SK-N-SH (cell line): ENCODE data around the gene ZCCHC17. TPM values are rescaled to one million over a fixed set of nuclear protein-coding genes. Genes with fewer than 3 reads are reported as not detected.
A peak's percentile ranks its signal among the peaks of the same experiment; 100 is the strongest.

Experiments
- CTCF ChIA-PET: fragments of 300-600, 350-600 bp; formaldehyde crosslinking; extraction: SDS; loops from one replicate; lab custom pipeline; 2021; lab: Yijun Ruan, JAX
- POLR2A ChIA-PET: fragments of 350-600 bp; sonication (Branson Sonifier 250); formaldehyde crosslinking; extraction: SDS; loops from one replicate; lab custom pipeline; 2020; ENCODE audit warnings: antibody characterized with exemption, inconsistent platforms; lab: Yijun Ruan, JAX
- DNase-seq: peaks from one replicate; pipeline ENCODE4 v3.0.0; 2012
- H2AFZ ChIP-seq: fragments of 200-600 bp; sonication (generic); 2 replicates; pipeline ENCODE4 v1.8.1; 2016; ENCODE audit warnings: antibody characterized with exemption, mild to moderate bottlenecking, low read depth
- H3F3A ChIP-seq: fragments of 200-600 bp; sonication (generic); replicated peaks from 2 replicates; pipeline ENCODE3; 2016; ENCODE audit warnings: antibody characterized with exemption, mild to moderate bottlenecking; ENCODE audit not compliant: insufficient read depth
- H3K27ac ChIP-seq, 2 experiments: fragments of 200-500 bp in 1 of 2; fragments of 200-600 bp in 1 of 2; sonication (Bioruptor generic) in 1 of 2; sonication (generic), shearing (Covaris generic) in 1 of 2; 2 replicates each; pipeline versions ENCODE4 v1.5.1 to v1.6.1; 2014 to 2016; ENCODE audit warnings: low read depth in 2 of 2, inconsistent platforms in 1 of 2, low read length in 1 of 2, mild to moderate bottlenecking in 1 of 2, mixed read lengths in 1 of 2
- H3K27me3 ChIP-seq: fragments of 200-600 bp; sonication (generic), shearing (Covaris generic); 2 replicates; pipeline ENCODE4 v1.6.1; 2016; ENCODE audit warnings: mixed run types; ENCODE audit not compliant: insufficient read depth
- H3K36me3 ChIP-seq, 2 experiments: fragments of 200-500 bp in 1 of 2; fragments of 200-600 bp in 1 of 2; sonication (Bioruptor generic) in 1 of 2; sonication (generic) in 1 of 2; replicated peaks in 1 of 2; 2 replicates each; pipeline versions ENCODE3 to v1.5.1; 2014 to 2016; ENCODE audit warnings: low read length in 1 of 2, mild to moderate bottlenecking in 1 of 2; ENCODE audit not compliant: insufficient read depth in 2 of 2, control insufficient read depth in 1 of 2
- H3K4me1 ChIP-seq, 2 experiments: fragments of 200-500 bp in 1 of 2; fragments of 200-600 bp in 1 of 2; sonication (Bioruptor generic) in 1 of 2; sonication (generic), shearing (Covaris generic) in 1 of 2; 2 replicates each; pipeline versions ENCODE4 v1.5.1 to v1.6.1; 2014 to 2016; ENCODE audit warnings: low read depth in 1 of 2, low read length in 1 of 2, mixed run types in 1 of 2; ENCODE audit not compliant: insufficient read depth in 2 of 2, control insufficient read depth in 1 of 2
- H3K4me2 ChIP-seq: fragments of 200-600 bp; sonication (generic), shearing (Covaris generic); 2 replicates; pipeline ENCODE4 v1.6.1; 2017; ENCODE audit warnings: mixed run types
- H3K4me3 ChIP-seq, 2 experiments: fragments of 200-500 bp in 1 of 2; fragments of 200-600 bp in 1 of 2; sonication (Bioruptor generic) in 1 of 2; sonication (generic), shearing (Covaris generic) in 1 of 2; 2 replicates each; pipeline versions ENCODE4 v1.5.1 to v1.8.1; 2014 to 2016; ENCODE audit warnings: low read depth in 2 of 2, inconsistent platforms in 1 of 2, low read length in 1 of 2, mild to moderate bottlenecking in 1 of 2, mixed read lengths in 1 of 2, moderate library complexity in 1 of 2
- H3K79me2 ChIP-seq: fragments of 200-600 bp; sonication (generic); 2 replicates; pipeline ENCODE4 v1.8.1; 2017; ENCODE audit warnings: mild to moderate bottlenecking; ENCODE audit not compliant: insufficient read depth
- H3K9ac ChIP-seq: fragments of 200-600 bp; sonication (generic); 2 replicates; pipeline ENCODE4 v1.6.1; 2017; ENCODE audit warnings: mixed run types
- H3K9me2 ChIP-seq: fragments of 200-600 bp; sonication (generic); 2 replicates; pipeline ENCODE4 v1.6.1; 2017; ENCODE audit warnings: mixed run types
- H3K9me3 ChIP-seq: fragments of 200-600 bp; sonication (generic); 2 replicates; pipeline ENCODE4 v1.6.1; 2017; ENCODE audit warnings: mixed run types, mild to moderate bottlenecking, moderate library complexity
- H4K20me1 ChIP-seq: fragments of 200-600 bp; sonication (generic); 2 replicates; pipeline ENCODE4 v1.6.1; 2017; ENCODE audit warnings: mild to moderate bottlenecking, mixed run types; ENCODE audit not compliant: insufficient read depth
- CHD2 ChIP-seq: fragments of 150-350 bp; IDR thresholded peaks from 2 replicates; pipeline ENCODE4 v1.6.1; 2018; ENCODE audit warnings: low read length; ENCODE audit not compliant: partially characterized antibody
- FOSL2 ChIP-seq: IDR thresholded peaks from 2 replicates; pipeline ENCODE4 v1.4.0; 2012; ENCODE audit warnings: low read depth, mild to moderate bottlenecking, moderate library complexity, borderline replicate concordance
- FOXM1 ChIP-seq: IDR thresholded peaks from 2 replicates; pipeline ENCODE4 v1.4.0; 2012; ENCODE audit warnings: low read depth, mild to moderate bottlenecking
- JUND ChIP-seq: IDR thresholded peaks from 2 replicates; pipeline ENCODE4 v1.4.0; 2012
- POLR2AphosphoS5 ChIP-seq: IDR thresholded peaks from 2 replicates; pipeline ENCODE4 v1.6.1; 2012; ENCODE audit warnings: low read depth, low read length
- RAD21 ChIP-seq: IDR thresholded peaks from 2 replicates; pipeline ENCODE4 v1.6.1; 2012; ENCODE audit warnings: mild to moderate bottlenecking, low read length
- RCOR1 ChIP-seq: fragments of 150-350 bp; IDR thresholded peaks from 2 replicates; pipeline ENCODE4 v1.6.1; 2017; ENCODE audit warnings: antibody characterized with exemption, low read length
- SMC3 ChIP-seq: IDR thresholded peaks from 2 replicates; pipeline ENCODE4 v1.6.1; 2012; ENCODE audit warnings: low read depth, low read length, improper control_type of control experiment
- TAF1 ChIP-seq: IDR thresholded peaks from 2 replicates; pipeline ENCODE4 v1.6.1; 2012; ENCODE audit warnings: low read depth, mild to moderate bottlenecking, low read length, moderate library complexity, borderline replicate concordance
- TCF12 ChIP-seq: IDR thresholded peaks from 2 replicates; pipeline ENCODE4 v1.4.0; 2012
- YY1 ChIP-seq: IDR thresholded peaks from 2 replicates; pipeline ENCODE4 v1.4.0; 2012; ENCODE audit warnings: low read depth, mild to moderate bottlenecking
- WGBS: methylation state at CpG from one replicate; pipeline ENCODE4 v1.1.6; 2017; ENCODE audit warnings: low lambda C conversion rate; 5-methylcytosine and 5-hydroxymethylcytosine counted together
- polyA plus RNA-seq, 3 experiments: library from polyadenylated mRNA; depleted of rRNA; stranded (reverse); fragments of >200 nt; gene quantifications; 2 replicates each; pipeline ENCODE4 v1.2.3, GENCODE V29; 2012
- TF ChIP-seq, protein P1 (sequence below): IDR thresholded peaks from 2 replicates; pipeline ENCODE4 v1.4.0; 2012; ENCODE audit warnings: low read depth, borderline replicate concordance
- TF ChIP-seq, protein P2 (sequence below): fragments of 150-350 bp; IDR thresholded peaks from 2 replicates; pipeline ENCODE4 v1.6.1; 2017; ENCODE audit warnings: antibody characterized with exemption, low read length, low read depth, borderline replicate concordance
- TF ChIP-seq, protein P3 (sequence below): IDR thresholded peaks from 2 replicates; pipeline ENCODE4 v1.4.0; 2012; ENCODE audit warnings: low read depth, borderline replicate concordance
- TF ChIP-seq, protein P4 (sequence below): fragments of 200-600 bp; sonication (generic); IDR thresholded peaks from 2 replicates; pipeline ENCODE4 v1.6.1; 2017; ENCODE audit warnings: antibody characterized with exemption, mild to moderate bottlenecking, moderate library complexity

The ZCCHC17 gene
- polyA plus RNA-seq, 1 of the 3 experiments (the other 2 are of a cell fraction) = 25.8 TPM

DNA sequence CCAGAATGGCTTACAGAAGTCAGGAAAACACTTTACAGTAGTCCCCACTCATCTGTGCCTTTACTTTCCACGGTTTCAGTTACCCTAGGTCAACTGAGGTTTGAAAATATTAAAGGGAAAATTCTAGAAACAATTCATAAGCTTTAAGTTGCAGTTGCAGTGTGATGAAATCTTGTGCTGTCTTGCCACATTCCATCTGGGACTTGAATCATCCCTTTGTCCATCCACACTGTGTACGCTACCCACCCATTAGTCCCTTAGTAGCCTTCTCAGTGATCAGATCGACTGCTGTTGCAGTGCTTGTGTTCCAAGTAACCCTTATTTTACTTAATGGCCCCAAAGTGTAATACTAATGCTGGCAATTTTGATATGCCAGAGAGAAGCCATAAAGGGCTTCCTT is 30.5 kb downstream of the ZCCHC17 start:
- Histone ChIP-seq H3K4me2 (no peak overlapping the region), H3K9me3 (no peaks in the 10 kb centered on the region), H3K36me3 (peaks cover under 1 to 4% of the 10 kb centered on the region in 2 experiments), H3F3A (no peaks in the 10 kb centered on the region), H3K4me1 (no peaks in the 10 kb centered on the region), H2AFZ (no peak overlapping the region), H3K27me3 (no peaks in the 10 kb centered on the region), H3K79me2 (no peaks in the 10 kb centered on the region), H4K20me1 (no peaks in the 10 kb centered on the region), H3K27ac (no peak overlapping the region), H3K9ac (no peak overlapping the region), H3K9me2 (no peaks in the 10 kb centered on the region), H3K4me3 (no peak overlapping the region)
- 87% methylated on average over 3 of the region's 3 CpGs for WGBS
- DNase-seq = no peak
- ChIA-PET POLR2A (no interaction called here), CTCF (interaction anchor here (1.0 to 7.2 kb wide), 4 partner anchors 9 to 144 kb away, joined by 3 to 112 read pairs (median 4); no protein-coding TSS in a partner anchor)
- TF ChIP-seq, protein P1, sequence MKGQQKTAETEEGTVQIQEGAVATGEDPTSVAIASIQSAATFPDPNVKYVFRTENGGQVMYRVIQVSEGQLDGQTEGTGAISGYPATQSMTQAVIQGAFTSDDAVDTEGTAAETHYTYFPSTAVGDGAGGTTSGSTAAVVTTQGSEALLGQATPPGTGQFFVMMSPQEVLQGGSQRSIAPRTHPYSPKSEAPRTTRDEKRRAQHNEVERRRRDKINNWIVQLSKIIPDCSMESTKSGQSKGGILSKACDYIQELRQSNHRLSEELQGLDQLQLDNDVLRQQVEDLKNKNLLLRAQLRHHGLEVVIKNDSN = no peak
- TF ChIP-seq YY1 (no peak), TCF12 (no peak), RCOR1 (no peak), CHD2 (no peak), JUND (no peak), FOSL2 (no peak), FOXM1 (no peak), TAF1 (no peak)
- TF ChIP-seq, protein P2, sequence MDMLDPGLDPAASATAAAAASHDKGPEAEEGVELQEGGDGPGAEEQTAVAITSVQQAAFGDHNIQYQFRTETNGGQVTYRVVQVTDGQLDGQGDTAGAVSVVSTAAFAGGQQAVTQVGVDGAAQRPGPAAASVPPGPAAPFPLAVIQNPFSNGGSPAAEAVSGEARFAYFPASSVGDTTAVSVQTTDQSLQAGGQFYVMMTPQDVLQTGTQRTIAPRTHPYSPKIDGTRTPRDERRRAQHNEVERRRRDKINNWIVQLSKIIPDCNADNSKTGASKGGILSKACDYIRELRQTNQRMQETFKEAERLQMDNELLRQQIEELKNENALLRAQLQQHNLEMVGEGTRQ = no peak
- TF ChIP-seq, protein P3, sequence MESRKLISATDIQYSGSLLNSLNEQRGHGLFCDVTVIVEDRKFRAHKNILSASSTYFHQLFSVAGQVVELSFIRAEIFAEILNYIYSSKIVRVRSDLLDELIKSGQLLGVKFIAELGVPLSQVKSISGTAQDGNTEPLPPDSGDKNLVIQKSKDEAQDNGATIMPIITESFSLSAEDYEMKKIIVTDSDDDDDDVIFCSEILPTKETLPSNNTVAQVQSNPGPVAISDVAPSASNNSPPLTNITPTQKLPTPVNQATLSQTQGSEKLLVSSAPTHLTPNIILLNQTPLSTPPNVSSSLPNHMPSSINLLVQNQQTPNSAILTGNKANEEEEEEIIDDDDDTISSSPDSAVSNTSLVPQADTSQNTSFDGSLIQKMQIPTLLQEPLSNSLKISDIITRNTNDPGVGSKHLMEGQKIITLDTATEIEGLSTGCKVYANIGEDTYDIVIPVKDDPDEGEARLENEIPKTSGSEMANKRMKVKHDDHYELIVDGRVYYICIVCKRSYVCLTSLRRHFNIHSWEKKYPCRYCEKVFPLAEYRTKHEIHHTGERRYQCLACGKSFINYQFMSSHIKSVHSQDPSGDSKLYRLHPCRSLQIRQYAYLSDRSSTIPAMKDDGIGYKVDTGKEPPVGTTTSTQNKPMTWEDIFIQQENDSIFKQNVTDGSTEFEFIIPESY = no peak

DNA sequence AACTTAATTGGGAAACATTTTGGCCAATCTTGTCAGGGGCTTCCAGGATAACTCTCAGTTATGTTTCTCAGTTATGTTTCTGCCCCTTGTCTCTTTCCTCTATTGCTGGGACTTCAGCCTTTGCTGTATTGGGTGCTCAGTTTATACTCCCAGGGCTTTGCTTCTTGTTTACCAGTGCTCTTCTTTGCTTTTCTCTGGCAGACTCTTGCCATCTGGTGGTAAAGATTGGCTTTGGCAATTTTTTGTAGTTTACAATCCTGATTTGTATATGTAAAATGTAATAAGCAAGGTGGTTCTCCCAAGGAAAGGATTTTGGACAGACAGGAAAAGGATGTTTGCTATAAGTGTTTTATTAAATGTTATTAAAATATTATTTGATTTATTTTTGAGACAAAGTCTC is 38.2 kb downstream of the ZCCHC17 start:
- Histone ChIP-seq H3K27me3 (no peaks in the 10 kb centered on the region), H3K79me2 (no peaks in the 10 kb centered on the region), H3K4me3 (no peak overlapping the region), H3K9ac (no peak overlapping the region), H4K20me1 (no peaks in the 10 kb centered on the region), H2AFZ (no peak overlapping the region), H3K36me3 (peaks cover 3 to 4% of the 10 kb centered on the region in 2 experiments), H3F3A (peaks cover 5% of the 10 kb centered on the region), H3K4me2 (no peak overlapping the region), H3K9me2 (no peaks in the 10 kb centered on the region), H3K27ac (no peak overlapping the region), H3K9me3 (no peaks in the 10 kb centered on the region), H3K4me1 (no peaks in the 10 kb centered on the region; a peak in 1 of 4 replicates)
- ChIA-PET CTCF (interaction anchor here (0.8 to 8.2 kb wide), 13 partner anchors 12 to 173 kb away, joined by 3 to 134 read pairs (median 4); no protein-coding TSS in a partner anchor), POLR2A (no interaction called here)
- TF ChIP-seq, protein P1 = no peak
- TF ChIP-seq RAD21 (peak; percentile 86), SMC3 (peak; percentile 75), POLR2AphosphoS5 (no peak)
- TF ChIP-seq, protein P4, sequence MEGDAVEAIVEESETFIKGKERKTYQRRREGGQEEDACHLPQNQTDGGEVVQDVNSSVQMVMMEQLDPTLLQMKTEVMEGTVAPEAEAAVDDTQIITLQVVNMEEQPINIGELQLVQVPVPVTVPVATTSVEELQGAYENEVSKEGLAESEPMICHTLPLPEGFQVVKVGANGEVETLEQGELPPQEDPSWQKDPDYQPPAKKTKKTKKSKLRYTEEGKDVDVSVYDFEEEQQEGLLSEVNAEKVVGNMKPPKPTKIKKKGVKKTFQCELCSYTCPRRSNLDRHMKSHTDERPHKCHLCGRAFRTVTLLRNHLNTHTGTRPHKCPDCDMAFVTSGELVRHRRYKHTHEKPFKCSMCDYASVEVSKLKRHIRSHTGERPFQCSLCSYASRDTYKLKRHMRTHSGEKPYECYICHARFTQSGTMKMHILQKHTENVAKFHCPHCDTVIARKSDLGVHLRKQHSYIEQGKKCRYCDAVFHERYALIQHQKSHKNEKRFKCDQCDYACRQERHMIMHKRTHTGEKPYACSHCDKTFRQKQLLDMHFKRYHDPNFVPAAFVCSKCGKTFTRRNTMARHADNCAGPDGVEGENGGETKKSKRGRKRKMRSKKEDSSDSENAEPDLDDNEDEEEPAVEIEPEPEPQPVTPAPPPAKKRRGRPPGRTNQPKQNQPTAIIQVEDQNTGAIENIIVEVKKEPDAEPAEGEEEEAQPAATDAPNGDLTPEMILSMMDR = peak; percentile 73
- peak; percentile 62 for DNase-seq
